NCI-H1105 (cell line): Measurements from ENCODE around the gene ZNF33B.
A peak's percentile ranks its signal among the peaks of the same experiment; 100 is the strongest.
"Not testable (repeated sequence)": the region's sequence is repeated elsewhere in the genome, so short reads cannot be mapped to it uniquely, and the experiment has no call there.

Experiments used
- DNase-seq: peaks from one replicate; lab custom pipeline; 2025; lab: John Stamatoyannopoulos, UW

The ZNF33B gene

GRCh38 chr10:42638055-42638820 is at the start of gene ZNF33B:
TSS of gene ZNF33B (minus strand) at chr10:42638570. CDS start at chr10:42636928, 1,642 bp downstream.
- peak; percentile 80 for DNase-seq

- no peak for DNase-seq
These were observed 46.1 kb upstream of the ZNF33B start for GRCh38 chr10:42684517-42684916.

GRCh38 chr10:42680267-42680666 is 41.9 kb upstream of the ZNF33B start:
- no peak for DNase-seq

DNA sequence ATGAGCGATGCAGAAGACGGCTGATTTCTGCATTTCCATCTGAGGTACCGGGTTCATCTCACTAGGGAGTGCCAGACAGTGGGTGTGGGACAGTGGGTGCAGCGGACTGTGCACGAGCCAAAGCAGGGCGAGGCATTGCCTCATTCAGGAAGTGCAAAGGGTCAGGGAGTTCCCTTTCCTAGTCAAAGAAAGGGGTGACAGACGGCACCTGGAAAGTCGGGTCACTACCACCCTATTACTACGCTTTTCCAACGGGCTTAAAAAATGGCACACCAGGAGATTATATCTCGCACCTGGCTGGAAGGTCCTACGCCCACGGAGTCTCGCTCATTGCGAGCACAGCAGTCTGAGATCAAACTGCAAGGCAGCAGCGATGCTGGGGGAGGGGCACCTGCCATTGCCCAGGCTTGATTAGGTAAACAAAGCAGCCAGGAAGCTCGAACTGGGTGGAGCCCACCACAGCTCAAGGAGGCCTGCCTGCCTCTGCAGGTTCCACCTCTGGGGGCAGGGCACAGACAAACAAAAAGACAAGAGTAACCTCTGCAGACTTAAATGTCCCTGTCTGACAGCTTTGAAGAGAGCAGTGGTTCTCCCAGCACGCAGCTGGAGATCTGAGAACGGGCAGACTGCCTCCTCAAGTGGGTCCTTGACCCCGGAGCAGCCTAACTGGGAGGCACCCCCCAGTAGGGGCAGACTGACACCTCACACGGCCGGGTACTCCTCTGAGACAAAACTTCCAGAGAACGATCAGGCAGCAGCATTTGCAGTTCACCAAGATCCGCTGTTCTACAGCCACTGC is 27.0 kb upstream of the ZNF33B start:
- not testable (repeated sequence) for DNase-seq

DNA sequence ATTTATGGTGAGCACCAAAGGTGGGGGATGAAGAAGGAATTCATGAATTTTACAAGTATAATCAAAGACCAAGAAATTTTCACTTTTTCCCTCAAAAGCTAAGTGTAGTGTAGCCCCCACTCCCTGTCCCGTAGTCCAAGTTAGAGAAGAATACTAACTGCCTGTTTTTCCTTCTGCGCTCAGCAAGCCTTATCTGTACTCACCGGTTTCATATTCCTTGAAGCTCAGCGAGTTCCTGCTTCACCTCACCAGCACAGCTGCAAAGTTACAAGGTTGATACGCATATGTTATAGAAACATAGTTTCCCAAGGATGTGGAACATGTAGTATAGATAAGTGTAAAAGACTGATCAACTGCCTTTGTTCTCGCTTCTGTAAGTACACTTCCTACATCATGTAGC is 16.0 kb upstream of the ZNF33B start:
- no peak for DNase-seq

GRCh38 chr10:42652858-42653257 is 14.5 kb upstream of the ZNF33B start:
- DNase-seq, result no peak

DNA sequence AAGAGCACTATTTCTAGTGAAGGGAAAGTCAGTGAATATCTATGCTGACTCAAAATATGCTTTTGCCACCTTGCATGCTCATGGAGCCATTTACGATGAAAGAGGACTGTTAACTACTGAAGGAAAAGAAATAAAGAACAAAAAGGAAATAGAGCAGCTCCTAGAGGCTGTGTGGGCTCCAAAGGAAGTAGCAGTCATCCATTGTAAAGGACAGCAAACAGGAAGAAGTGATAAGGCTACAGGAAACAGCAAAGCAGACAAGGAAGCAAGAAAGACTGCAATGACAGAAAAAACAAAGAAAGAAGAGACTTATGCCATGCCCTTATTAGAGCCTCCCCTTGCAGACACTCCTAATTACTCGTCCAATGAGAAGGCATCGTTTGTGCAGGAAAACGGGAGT is 12.0 kb upstream of the ZNF33B start:
- DNase-seq, result no peak

GRCh38 chr10:42648512-42648911 is 10.1 kb upstream of the ZNF33B start:
- no peak for DNase-seq

GRCh38 chr10:42646687-42647640 is 8.6 kb upstream of the ZNF33B start:
- no peak for DNase-seq

DNA sequence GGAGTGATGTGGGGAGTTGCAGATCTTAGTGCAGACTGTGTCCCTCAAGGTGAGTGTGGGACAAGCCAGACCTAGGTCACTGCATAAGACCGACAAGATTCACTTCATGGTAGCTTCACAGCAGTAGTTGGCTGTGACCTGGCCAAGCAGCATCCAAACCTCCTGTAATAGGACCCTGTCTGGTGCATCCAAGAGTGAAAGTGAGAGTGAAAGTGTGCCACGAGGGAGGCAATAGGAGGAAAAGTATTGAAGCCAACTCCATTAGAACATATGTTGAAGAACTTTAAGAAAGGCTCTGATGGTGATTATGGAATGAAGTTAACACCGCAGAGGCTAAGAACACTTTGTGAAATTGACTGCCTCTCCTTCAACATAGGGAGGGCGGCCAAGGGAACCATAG is 7.8 kb upstream of the ZNF33B start:
- no peak for DNase-seq

DNA sequence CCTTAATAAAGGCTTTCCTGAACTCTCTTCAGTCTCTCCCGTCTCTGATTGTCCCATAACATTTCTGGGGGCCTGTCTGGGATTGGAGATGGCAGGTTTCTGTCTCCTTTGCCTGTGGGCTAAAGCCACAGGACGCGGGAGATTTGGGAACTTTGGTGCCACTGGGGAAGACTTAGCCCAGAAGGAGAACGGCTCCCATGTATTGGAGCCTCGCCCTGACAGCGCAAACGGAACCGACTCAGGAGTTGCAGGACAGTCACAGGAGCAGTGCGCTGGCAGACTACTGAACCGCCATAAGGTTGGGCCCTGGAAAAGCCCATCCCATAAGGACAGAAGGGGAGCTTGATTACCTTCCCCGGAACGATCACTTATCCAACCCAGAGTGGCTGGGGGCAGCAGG is 7.1 kb upstream of the ZNF33B start:
- no peak for DNase-seq

DNA sequence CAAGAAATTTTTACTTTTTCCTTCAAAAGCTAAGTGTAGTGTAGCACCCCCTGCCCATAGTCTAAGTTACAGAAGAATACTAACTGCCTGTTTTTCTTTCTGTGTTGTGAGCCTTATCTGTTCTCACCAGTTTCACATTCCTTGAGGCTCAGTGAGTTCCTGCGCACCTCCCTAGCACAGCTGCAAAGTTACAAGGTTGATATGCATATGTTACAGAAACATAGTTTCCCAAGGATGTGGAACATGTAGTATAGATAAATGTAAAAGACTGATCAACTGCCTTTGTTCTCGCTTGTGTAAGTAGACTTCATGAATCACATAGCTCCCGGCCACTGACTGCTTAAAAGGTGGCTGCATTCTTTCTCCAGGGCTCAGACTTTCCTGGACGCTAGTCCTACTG is 6.7 kb upstream of the ZNF33B start:
- DNase-seq, result no peak

DNA sequence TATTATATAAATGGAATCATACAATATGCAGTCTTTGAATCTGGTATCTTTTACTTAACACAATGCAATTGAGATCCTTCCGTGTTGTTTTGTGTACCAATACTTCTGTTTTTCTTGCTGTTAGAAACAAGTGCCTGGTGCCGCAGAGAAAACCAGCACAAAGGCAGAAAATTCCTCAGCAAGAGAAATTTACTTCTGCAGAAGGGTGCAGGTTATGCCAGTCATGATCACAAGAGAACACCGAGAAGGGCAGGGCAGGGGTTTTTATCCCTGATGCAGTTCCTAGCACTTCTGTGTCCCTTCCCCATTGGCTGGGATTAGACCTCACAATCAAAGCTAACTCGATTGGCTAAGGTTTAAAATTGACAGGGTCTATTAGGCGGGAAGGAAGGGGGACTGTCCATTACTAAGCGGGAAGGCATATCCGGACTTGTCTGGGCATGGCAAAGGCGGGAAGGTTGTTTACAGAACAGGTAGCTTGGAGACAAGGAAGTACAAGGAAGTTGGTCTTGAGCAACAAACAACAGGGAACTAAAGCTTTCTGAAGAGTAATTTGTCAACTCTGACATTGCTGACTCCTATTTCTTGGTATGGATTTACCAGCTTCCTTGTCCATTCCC is 2.4 kb upstream of the ZNF33B start:
- DNase-seq, result no peak

GRCh38 chr10:42638821-42639270 is 476 bp upstream of the ZNF33B start:
- no peak for DNase-seq

- DNase-seq, result no peak
These were observed 719 bp downstream of the ZNF33B start for GRCh38 chr10:42637648-42638054.

- no peak for DNase-seq
These were observed 1.2 kb downstream of the ZNF33B start for GRCh38 chr10:42637142-42637541.

GRCh38 chr10:42635098-42635497 is 3.3 kb downstream of the ZNF33B start:
- no peak for DNase-seq

GRCh38 chr10:42632564-42632963 is 5.8 kb downstream of the ZNF33B start:
- DNase-seq, result no peak

DNA sequence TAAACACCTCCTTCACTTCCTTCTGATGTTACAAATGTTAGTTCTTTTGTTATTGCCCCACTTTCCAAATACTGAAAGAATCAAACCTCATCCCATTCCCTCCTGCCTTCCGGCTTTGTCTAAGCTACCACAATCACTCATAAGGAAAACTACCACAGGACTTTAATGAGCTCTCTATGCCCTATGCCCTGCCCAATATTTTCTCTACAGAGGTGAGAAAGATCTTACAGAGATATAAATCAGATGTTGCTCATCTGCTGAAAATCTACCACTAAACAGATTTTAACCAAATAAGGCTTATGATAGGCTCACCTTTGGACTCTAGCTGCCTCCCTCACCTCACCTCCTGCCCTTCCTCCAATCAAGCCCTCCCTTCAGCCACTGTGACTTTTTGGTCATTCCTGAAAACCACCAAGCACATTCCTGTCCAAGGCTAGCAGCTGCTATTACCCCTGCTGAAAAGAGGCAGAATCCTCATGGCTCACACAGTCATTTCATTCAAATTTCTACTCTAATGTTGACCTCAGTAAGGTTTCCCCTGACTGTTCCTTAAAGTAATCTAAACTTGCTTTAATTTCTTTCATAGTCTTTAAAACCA is 7.7 kb downstream of the ZNF33B start:
- no peak for DNase-seq

- no peak for DNase-seq
These were observed 14.4 kb downstream of the ZNF33B start for GRCh38 chr10:42623929-42624328.

DNA sequence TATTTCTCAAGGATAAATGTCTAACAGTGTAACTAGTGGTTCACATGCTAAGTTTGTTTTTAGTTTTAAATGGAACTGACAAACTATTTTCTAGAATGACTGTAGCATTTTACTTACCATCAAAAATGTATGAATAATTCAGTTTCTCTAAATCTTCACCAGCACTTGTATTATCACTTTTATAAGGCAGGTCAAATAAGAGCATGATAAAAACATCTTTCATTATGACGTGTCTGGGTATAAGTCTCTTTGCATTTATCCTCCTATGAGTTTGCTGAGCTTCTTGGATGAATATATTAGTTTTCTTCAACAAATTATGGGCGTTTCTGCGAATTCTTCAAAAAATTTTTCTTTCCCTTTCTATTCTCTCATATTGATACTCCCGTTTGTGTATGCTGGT is 19.9 kb downstream of the ZNF33B start:
- no peak for DNase-seq
